NB4 (cell line): ENCODE results near the gene ANXA3.

Experiments used
- DNase-seq: peaks from one replicate; pipeline ENCODE4 v3.0.0; 2010; ENCODE audit warnings: low read depth
- H3K4me3 ChIP-seq: one replicate; pipeline ENCODE4 v1.5.1; 2011; ENCODE audit warnings: mild to moderate bottlenecking, low read depth, low read length, moderate library complexity
- CTCF ChIP-seq: IDR thresholded peaks from one replicate; pipeline ENCODE4 v1.5.1; 2012; ENCODE audit warnings: low read depth, low read length
- MAX ChIP-seq: IDR thresholded peaks from 2 replicates; pipeline ENCODE4 v1.6.1; 2011; ENCODE audit warnings: low read depth, low read length
- MYC ChIP-seq: IDR thresholded peaks from 2 replicates; pipeline ENCODE4 v1.6.1; 2011; ENCODE audit warnings: low read depth, low read length
- POLR2A ChIP-seq: IDR thresholded peaks from 2 replicates; pipeline ENCODE4 v1.6.1; 2011; ENCODE audit warnings: mild to moderate bottlenecking; ENCODE audit not compliant: insufficient read length; ENCODE audit errors: extremely low read depth

Gene ANXA3

GRCh38 chr4:78603384-78603783, 51.8 kb downstream of the ANXA3 start:
- no peak for DNase-seq
- no peak overlapping the region for H3K4me3 ChIP-seq
- TF ChIP-seq MAX: no peak
- TF ChIP-seq MYC: no peak
- no peak for TF ChIP-seq CTCF
- TF ChIP-seq POLR2A: no peak

DNA sequence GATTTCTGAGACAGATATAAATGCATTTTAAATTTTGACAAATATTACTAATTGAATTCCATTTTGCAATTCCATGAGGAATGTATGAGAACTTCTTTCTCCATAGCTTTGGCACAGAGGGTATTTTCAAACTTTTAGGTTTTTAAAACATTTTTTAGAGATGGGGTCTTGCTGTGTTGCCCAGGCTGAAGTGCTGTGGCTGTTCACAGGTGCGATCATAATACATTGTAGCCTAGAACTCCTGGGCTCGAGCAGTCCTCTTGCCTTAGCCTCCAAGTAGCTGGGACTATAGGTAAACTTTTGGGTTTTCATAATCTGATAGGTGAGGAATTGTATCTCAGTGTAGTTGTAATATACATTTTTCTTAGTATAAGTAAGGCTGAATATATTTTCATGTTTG, 53.4 kb downstream of the ANXA3 start:
- TF ChIP-seq POLR2A (no peak), MAX (no peak), CTCF (no peak), MYC (no peak)
- DNase-seq: no peak
- H3K4me3 ChIP-seq: no peak overlapping the region

DNA sequence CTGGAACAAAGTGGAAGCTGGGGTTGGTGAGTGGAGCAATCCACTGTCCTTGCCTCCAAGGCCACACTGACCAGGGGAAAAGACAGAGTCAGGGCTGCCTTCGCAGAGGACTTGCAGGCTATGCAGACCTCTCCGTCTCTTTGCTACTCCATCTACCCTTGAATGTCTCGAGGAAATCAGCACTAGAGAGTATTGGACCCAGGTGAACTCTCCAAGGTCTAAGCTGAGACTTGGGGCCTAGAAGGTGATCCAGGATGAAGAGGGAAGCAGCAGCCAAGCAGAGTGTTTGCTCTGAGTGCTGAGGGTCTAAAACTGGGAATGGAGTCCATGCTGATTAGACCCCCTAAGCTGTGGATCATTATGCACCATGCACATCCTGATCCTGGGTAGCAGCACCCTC, 54.5 kb downstream of the ANXA3 start:
- TF ChIP-seq MAX (no peak), MYC (no peak), POLR2A (no peak), CTCF (no peak)
- H3K4me3 ChIP-seq: no peak overlapping the region
- DNase-seq: no peak

DNA sequence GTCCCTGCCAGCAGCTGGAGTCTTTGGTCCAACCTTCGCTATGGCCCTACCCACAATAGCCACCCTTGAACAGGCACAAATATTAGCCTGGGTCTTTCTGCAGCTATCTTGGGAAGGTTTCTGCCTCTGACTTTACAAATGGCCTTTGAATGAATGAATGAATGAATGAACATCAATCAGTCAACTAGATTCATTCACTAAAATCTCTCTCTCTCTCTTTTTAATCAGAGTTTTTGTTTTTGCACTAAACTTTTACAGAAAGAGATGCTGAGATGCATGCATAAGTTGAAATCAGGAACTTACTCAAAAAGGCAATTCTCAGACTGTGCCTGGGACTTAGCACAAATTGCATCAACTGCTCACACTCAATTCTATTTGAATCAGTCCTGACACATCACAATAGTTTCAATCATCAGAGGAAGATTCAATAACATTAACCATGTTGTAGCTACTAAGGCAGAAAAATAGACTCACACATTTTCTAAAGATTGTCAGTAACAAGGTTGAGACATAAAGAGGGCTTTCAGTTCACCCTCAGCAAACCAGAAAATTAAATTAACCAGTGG, 55.0 kb downstream of the ANXA3 start:
- TF ChIP-seq MYC (no peak), POLR2A (no peak), CTCF (no peak), MAX (no peak)
- H3K4me3 ChIP-seq: no peak overlapping the region
- DNase-seq: no peak

DNA sequence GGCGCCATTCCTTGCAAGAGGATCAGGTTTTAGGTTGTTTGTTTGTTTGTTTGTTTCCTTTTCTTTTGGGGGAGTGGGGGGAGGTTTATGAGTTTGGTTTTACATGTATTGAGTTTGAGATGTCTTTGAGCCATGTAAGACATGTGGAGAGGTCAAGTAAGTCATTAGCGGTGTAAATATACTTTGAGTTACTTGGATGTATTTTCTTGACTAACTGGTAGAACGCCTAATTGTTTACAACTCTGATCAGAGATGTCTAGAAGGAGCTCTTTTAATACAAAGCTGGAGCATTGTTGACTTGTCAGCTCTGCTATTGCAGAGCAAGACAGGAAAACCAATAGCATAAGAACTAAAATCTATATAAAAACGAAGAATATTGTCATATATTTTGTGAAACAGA, 57.1 kb downstream of the ANXA3 start:
- DNase-seq: no peak
- TF ChIP-seq MYC: no peak
- no peak for TF ChIP-seq MAX
- TF ChIP-seq CTCF: no peak
- no peak for TF ChIP-seq POLR2A
- no peak overlapping the region for H3K4me3 ChIP-seq
